Loucy (cell line): ENCODE data around the gene EID2.

Experiments used
- H2AFZ ChIP-seq: fragments of 200-600 bp; sonication (generic); 2 replicates; pipeline ENCODE4 v1.6.0; 2016; ENCODE audit warnings: antibody characterized with exemption, mild to moderate bottlenecking, low read length, moderate library complexity
- H3F3A ChIP-seq: fragments of 200-600 bp; 2 replicates; pipeline ENCODE4 v1.6.0; 2016; ENCODE audit warnings: antibody characterized with exemption, low read depth, mild to moderate bottlenecking
- H3K27me3 ChIP-seq: fragments of 200-600 bp; sonication (generic); 2 replicates; pipeline ENCODE4 v1.6.1; 2014; ENCODE audit warnings: low read length, mild to moderate bottlenecking; ENCODE audit not compliant: insufficient read depth, poor library complexity, severe bottlenecking
- H3K36me3 ChIP-seq: fragments of 200-600 bp; sonication (generic); 2 replicates; pipeline ENCODE4 v1.6.1; 2016; ENCODE audit warnings: low read length; ENCODE audit not compliant: insufficient read depth
- H3K4me1 ChIP-seq: fragments of 200-600 bp; sonication (generic); 2 replicates; pipeline ENCODE4 v1.5.1; 2014; ENCODE audit warnings: low read length, mild to moderate bottlenecking; ENCODE audit not compliant: insufficient read depth, poor library complexity, severe bottlenecking
- H3K4me2 ChIP-seq: fragments of 200-600 bp; sonication (generic); 2 replicates; pipeline ENCODE4 v1.6.0; 2014; ENCODE audit warnings: antibody characterized with exemption, low read length, low read depth, mild to moderate bottlenecking; ENCODE audit not compliant: poor library complexity, severe bottlenecking
- H3K4me3 ChIP-seq: fragments of 200-600 bp; sonication (generic); 2 replicates; pipeline ENCODE4 v1.5.1; 2014; ENCODE audit warnings: low read length, mild to moderate bottlenecking, mixed read lengths; ENCODE audit not compliant: poor library complexity, severe bottlenecking
- H3K79me2 ChIP-seq: fragments of 200-600 bp; sonication (generic); 2 replicates; pipeline ENCODE4 v1.6.1; 2014; ENCODE audit warnings: low read length; ENCODE audit not compliant: insufficient read depth
- H3K9ac ChIP-seq: fragments of 200-600 bp; sonication (generic); 2 replicates; pipeline ENCODE4 v1.6.0; 2014; ENCODE audit warnings: mild to moderate bottlenecking, low read depth, low read length, moderate library complexity; ENCODE audit not compliant: poor library complexity, severe bottlenecking
- H3K9me2 ChIP-seq: fragments of 200-600 bp; sonication (generic); replicated peaks from 2 replicates; pipeline ENCODE4 v1.6.1; 2016; ENCODE audit warnings: low read depth, low read length, mixed read lengths
- H3K9me3 ChIP-seq: fragments of 200-600 bp; sonication (generic); 2 replicates; pipeline ENCODE4 v1.6.1; 2014; ENCODE audit warnings: mild to moderate bottlenecking, antibody characterized with exemption, low read length, low read depth; ENCODE audit not compliant: insufficient read depth
- H4K20me1 ChIP-seq: fragments of 200-600 bp; sonication (generic); 2 replicates; pipeline ENCODE4 v1.6.0; 2014; ENCODE audit warnings: antibody characterized with exemption, low read length, mild to moderate bottlenecking; ENCODE audit not compliant: insufficient read depth, poor library complexity, severe bottlenecking
- CTCF ChIP-seq: fragments of 200-600 bp; sonication (generic); conservative IDR thresholded peaks from 2 replicates; pipeline ENCODE4 v1.5.1; 2014; ENCODE audit warnings: mild to moderate bottlenecking, antibody characterized with exemption, low read length
- EZH2phosphoT487 ChIP-seq: fragments of 200-600 bp; IDR thresholded peaks from 2 replicates; pipeline ENCODE4 v1.6.1; 2018; ENCODE audit warnings: antibody characterized with exemption, mild to moderate bottlenecking, moderate library complexity, borderline replicate concordance

EID2 gene

GRCh38 chr19:39520541-39521484, 19.1 kb downstream of the EID2 start:
- Histone ChIP-seq H3K9me3 (no peaks in the 10 kb centered on the region), H2AFZ (no peak overlapping the region), H4K20me1 (no peaks in the 10 kb centered on the region), H3K9me2 (no peaks in the 10 kb centered on the region), H3F3A (no peaks in the 10 kb centered on the region), H3K36me3 (no peaks in the 10 kb centered on the region), H3K27me3 (no peaks in the 10 kb centered on the region), H3K4me2 (no peak overlapping the region), H3K9ac (no peak overlapping the region), H3K79me2 (no peaks in the 10 kb centered on the region), H3K4me3 (no peak overlapping the region), H3K4me1 (no peaks in the 10 kb centered on the region)
- no peak for TF ChIP-seq CTCF
- TF ChIP-seq EZH2phosphoT487, result no peak

- H3K9ac ChIP-seq, result no peak overlapping the region
- H4K20me1 ChIP-seq, result no peaks in the 10 kb centered on the region
- H3K36me3 ChIP-seq, result no peaks in the 10 kb centered on the region
- no peaks in the 10 kb centered on the region for H3K9me3 ChIP-seq
- H3F3A ChIP-seq, result no peaks in the 10 kb centered on the region
- H3K79me2 ChIP-seq, result no peaks in the 10 kb centered on the region
- no peaks in the 10 kb centered on the region for H3K4me1 ChIP-seq
- no peaks in the 10 kb centered on the region for H3K27me3 ChIP-seq
- no peaks in the 10 kb centered on the region for H3K9me2 ChIP-seq
- peak overlapping the region; percentile 30; the same call in 1 of the 2 replicates for H2AFZ ChIP-seq
- H3K4me2 ChIP-seq, result no peak overlapping the region
- no peak for TF ChIP-seq EZH2phosphoT487
- no peak for TF ChIP-seq CTCF
- no peak overlapping the region for H3K4me3 ChIP-seq
Measured at GRCh38 chr19:39518975-39519374, 21.0 kb downstream of the EID2 start.

- Histone ChIP-seq H3K4me1 (no peaks in the 10 kb centered on the region), H3K36me3 (no peaks in the 10 kb centered on the region), H4K20me1 (no peaks in the 10 kb centered on the region), H3K9me3 (no peaks in the 10 kb centered on the region), H3K27me3 (no peaks in the 10 kb centered on the region), H2AFZ (peak overlapping the region; percentile 30; the same call in 1 of the 2 replicates), H3K9ac (no peak overlapping the region), H3K9me2 (no peaks in the 10 kb centered on the region), H3K4me2 (no peak overlapping the region), H3K4me3 (no peak overlapping the region), H3F3A (no peaks in the 10 kb centered on the region), H3K79me2 (no peaks in the 10 kb centered on the region)
- no peak for TF ChIP-seq EZH2phosphoT487
- TF ChIP-seq CTCF, result no peak
Measured at GRCh38 chr19:39518458-39518857, 21.5 kb downstream of the EID2 start.
